HS-27A (cell line): ENCODE measurements around the gene TNFAIP3.
"Not testable (repeated sequence)": the region's sequence is repeated elsewhere in the genome, so short reads cannot be mapped to it uniquely, and the experiment has no call there.

ENCODE experiments used
- DNase-seq: peaks from one replicate; pipeline ENCODE4 v3.0.0-alpha.2; 2012; ENCODE audit warnings: low read depth, missing footprints

Gene TNFAIP3

GRCh38 chr6:137866914-137867684 is at the start of gene TNFAIP3:
TSS of gene TNFAIP3 (plus strand) at chr6:137867259. CDS start at chr6:137871228, 3,969 bp downstream.
- peak; percentile 80 for DNase-seq

GRCh38 chr6:137818440-137818839 is 48.6 kb upstream of the TNFAIP3 start:
- DNase-seq, result no peak

- DNase-seq, result no peak
These were observed 47.3 kb upstream of the TNFAIP3 start for GRCh38 chr6:137819740-137820139.

GRCh38 chr6:137820425-137820824 is 46.6 kb upstream of the TNFAIP3 start:
- DNase-seq, result no peak

GRCh38 chr6:137820952-137821351 is 46.1 kb upstream of the TNFAIP3 start:
- DNase-seq, result no peak

- DNase-seq, result no peak
These were observed 45.6 kb upstream of the TNFAIP3 start for GRCh38 chr6:137821491-137821890.

GRCh38 chr6:137823826-137824555 is 43.1 kb upstream of the TNFAIP3 start:
- DNase-seq, result no peak

GRCh38 chr6:137824556-137824879 is 42.5 kb upstream of the TNFAIP3 start:
- DNase-seq, result no peak

- DNase-seq, result no peak
These were observed 42.2 kb upstream of the TNFAIP3 start for GRCh38 chr6:137824896-137825295.

- DNase-seq, result no peak
These were observed 39.6 kb upstream of the TNFAIP3 start for GRCh38 chr6:137827411-137827940.

- no peak for DNase-seq
These were observed 38.9 kb upstream of the TNFAIP3 start for GRCh38 chr6:137827977-137828810.

GRCh38 chr6:137829641-137830083 is 37.4 kb upstream of the TNFAIP3 start:
- DNase-seq, result no peak

GRCh38 chr6:137830511-137830911 is 36.5 kb upstream of the TNFAIP3 start:
- no peak for DNase-seq

GRCh38 chr6:137832110-137832509 is 34.9 kb upstream of the TNFAIP3 start:
- DNase-seq, result peak; percentile 95

GRCh38 chr6:137834508-137834907 is 32.6 kb upstream of the TNFAIP3 start:
- no peak for DNase-seq

GRCh38 chr6:137836788-137837187 is 30.3 kb upstream of the TNFAIP3 start:
- no peak for DNase-seq

- DNase-seq, result not testable (repeated sequence)
These were observed 29.0 kb upstream of the TNFAIP3 start for GRCh38 chr6:137838090-137838489.

- DNase-seq, result not testable (repeated sequence)
These were observed 28.5 kb upstream of the TNFAIP3 start for GRCh38 chr6:137838597-137838996.

- DNase-seq, result no peak
These were observed 28.0 kb upstream of the TNFAIP3 start for GRCh38 chr6:137839076-137839475.

- DNase-seq, result no peak
These were observed 26.8 kb upstream of the TNFAIP3 start for GRCh38 chr6:137840252-137840651.

GRCh38 chr6:137843211-137843610 is 23.8 kb upstream of the TNFAIP3 start:
- DNase-seq, result no peak

GRCh38 chr6:137844327-137844726 is 22.7 kb upstream of the TNFAIP3 start:
- not testable (repeated sequence) for DNase-seq
